HG02943 (cell line): ENCODE measurements around the gene ANKRD29.

Experiments used
- ATAC-seq: cut with Tn5 transposase; IDR thresholded peaks from one replicate; pipeline ENCODE4 v1.9.1; 2021; ENCODE audit warnings: mild to moderate bottlenecking, low read depth, moderate library complexity; ENCODE audit not compliant: unreplicated experiment

ANKRD29 gene

GRCh38 chr18:23662309-23663263, at the start of gene ANKRD29:
Gene ANKRD29, minus strand, starts transcription at chr18:23662911. Its CDS starts 181 bp downstream, at chr18:23662730.
- no peak for ATAC-seq

DNA sequence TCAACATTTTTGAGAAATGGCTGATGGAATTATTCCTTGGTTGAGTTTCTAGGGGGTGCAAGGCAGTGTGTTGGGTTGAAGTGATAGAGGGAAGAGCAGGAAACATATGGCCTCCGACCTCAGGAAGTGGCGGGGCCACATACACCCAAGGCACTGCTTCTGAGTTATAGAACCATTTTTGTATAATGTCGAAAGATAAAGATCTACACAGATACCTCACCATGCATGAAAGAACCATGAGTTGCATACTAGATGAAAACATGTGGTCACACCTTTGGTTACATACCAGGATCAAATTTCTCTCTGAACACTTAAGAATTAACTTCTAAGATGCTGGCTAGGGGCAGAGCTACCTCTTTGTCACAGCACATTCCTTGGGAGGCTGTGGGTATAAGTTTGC, 49.7 kb upstream of the ANKRD29 start:
- no peak for ATAC-seq

DNA sequence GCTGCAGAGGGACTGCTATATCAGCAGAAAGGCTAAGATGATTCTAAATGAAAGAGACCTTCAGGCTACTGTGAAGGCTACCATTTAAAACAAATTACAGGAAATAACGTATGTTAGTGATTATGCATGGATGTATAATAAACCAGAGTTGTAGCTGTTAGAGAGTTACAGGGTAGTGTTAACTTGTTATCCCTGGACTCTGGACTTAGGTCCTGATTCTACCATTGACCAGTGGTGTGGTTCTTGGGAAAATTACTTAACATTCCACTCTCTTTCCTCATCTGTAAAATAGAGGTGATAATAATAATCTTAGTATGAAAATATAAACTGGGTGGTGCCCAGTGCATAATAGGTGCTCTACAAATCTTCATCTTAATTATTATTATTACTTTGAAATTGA, 48.7 kb upstream of the ANKRD29 start:
- no peak for ATAC-seq

- ATAC-seq, result no peak
Observed at GRCh38 chr18:23710946-23711345, 48.2 kb upstream of the ANKRD29 start.

DNA sequence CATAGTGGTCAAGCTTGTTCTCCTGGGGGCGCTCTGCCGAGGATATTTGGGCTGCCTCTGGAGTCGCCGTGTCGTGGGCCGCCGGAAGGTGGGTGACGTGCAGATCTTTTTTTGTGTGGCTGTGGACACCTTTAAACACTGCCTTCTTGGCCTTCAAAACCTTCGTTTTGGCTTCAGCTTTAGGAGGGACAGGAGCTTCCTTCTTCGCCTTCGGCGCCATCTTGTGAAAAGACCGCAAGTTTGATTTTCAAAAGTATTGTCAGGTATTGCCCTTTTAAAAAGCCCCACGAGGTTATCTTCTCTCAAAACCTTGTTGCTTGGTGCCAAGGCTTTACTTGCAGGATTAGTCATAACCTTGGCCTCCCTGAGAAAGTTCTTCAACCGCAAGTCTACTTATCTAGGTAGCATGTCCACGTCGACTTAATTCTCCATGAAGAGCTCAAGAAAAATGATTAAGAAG, 47.4 kb upstream of the ANKRD29 start:
- ATAC-seq, result no peak

DNA sequence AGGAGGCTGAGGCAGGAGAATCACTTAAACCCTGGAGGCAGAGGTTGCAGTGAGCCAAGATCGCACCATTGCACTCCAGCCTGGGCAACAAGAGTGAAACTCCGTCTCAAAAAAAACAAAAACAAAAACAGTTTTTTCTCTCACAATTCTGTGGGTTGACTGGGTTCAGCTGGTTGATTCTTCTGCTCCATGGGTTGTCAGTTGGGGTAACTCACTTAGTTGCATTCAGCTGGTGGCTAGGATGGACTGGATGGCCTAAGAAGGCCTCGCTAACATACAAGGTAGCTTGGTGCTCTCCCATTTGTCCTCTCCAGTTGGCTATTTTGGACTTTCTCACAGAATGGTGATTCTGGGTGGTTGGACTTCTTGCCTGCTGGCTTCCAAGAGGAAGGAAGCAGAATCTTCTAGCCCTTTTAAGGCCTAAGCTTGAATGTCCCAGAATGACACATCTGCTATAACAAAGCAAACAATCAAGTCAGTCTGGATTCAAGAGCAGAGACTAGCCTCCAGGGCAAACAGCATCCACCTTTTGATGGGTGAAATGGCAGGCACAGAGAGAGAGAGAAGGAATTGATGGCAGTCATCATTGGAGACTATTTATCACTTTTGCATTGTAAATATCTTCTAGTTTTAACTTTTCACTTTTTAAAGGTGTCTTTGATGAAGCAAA, 44.4 kb upstream of the ANKRD29 start:
- no peak for ATAC-seq

DNA sequence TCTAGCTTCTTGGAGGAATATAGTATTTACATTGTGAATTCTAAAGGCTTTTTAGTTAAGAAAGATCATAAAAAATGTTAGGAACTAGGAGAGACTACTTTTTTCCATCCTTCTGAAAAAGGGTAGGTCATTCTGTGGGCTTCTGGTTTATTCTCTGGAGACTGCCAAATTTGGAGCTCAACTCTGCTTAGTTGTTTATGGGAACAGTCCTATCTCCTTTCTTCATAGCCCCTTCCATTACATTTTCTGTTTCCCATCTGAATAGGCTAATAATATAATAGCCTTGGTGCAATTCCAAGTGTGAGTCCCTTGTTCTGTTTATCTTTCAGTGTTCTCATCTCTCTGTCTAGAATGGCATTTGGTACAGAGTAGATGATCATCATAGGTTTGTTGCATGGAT, 42.1 kb upstream of the ANKRD29 start:
- no peak for ATAC-seq

GRCh38 chr18:23703987-23704384, 41.3 kb upstream of the ANKRD29 start:
- no peak for ATAC-seq

- ATAC-seq, result no peak
Observed at GRCh38 chr18:23703057-23703986, 40.6 kb upstream of the ANKRD29 start.

- ATAC-seq, result no peak
Observed at GRCh38 chr18:23702606-23703005, 39.9 kb upstream of the ANKRD29 start.

- no peak for ATAC-seq
Observed at GRCh38 chr18:23701544-23702064, 38.9 kb upstream of the ANKRD29 start.

- no peak for ATAC-seq
Observed at GRCh38 chr18:23701017-23701416, 38.3 kb upstream of the ANKRD29 start.

DNA sequence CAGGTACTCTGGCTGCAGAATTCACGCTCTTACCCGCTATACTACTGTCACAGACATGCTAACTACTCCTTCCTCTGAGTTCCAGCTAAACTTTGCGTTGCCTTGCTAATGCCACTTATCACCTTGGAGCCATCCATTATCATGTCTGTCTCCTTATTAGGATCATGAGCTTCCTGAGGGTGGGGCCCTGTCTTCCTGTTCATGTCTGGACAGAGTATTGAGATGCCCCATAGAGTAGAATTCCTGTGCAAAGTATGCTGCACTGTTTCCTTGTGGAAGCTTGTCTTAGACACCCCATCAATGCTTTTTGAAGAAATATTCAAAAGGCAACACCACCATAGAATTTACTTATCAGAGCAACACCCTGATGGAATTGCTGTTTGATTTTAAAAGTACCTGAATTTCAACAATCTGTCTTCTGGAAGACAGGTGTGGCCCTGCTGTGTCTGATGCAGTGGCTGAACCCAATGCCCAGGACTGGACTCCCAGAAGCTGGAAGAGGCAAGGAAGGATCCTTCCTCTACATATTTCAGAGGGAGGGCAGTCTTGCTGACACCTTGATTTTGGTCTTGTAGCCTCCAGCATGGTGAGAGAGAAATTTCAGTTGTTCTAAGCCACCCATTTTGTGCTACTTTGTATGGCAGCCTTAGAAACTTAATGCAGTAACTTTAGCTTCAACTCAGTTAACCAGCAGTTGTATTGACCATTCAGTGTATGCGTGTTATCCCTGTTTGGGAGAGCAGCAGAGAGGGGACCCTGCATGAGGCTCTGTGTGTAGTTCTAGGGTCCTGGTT, 32.1 kb upstream of the ANKRD29 start:
- ATAC-seq, result no peak

DNA sequence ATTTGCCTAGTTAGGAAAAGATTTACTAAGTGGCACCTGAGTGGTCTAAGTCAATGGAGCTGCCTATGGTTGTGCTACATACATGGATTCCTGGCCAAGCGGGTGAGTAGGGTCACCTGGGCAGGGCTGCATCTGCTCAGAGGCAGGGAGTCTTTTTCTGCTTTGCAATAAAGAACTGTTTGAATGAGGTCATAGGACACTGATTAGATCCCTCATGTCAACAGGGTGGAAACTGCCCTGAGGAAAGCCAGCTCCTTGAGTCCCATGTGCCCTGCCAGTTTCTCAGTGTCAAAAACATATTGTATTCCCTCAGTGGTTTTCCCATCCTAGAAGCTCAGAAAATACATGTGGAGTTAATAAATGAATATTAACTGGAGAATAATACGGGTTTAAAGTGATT, 31.1 kb upstream of the ANKRD29 start:
- no peak for ATAC-seq

- ATAC-seq, result no peak
Observed at GRCh38 chr18:23690505-23691068, 27.9 kb upstream of the ANKRD29 start.

DNA sequence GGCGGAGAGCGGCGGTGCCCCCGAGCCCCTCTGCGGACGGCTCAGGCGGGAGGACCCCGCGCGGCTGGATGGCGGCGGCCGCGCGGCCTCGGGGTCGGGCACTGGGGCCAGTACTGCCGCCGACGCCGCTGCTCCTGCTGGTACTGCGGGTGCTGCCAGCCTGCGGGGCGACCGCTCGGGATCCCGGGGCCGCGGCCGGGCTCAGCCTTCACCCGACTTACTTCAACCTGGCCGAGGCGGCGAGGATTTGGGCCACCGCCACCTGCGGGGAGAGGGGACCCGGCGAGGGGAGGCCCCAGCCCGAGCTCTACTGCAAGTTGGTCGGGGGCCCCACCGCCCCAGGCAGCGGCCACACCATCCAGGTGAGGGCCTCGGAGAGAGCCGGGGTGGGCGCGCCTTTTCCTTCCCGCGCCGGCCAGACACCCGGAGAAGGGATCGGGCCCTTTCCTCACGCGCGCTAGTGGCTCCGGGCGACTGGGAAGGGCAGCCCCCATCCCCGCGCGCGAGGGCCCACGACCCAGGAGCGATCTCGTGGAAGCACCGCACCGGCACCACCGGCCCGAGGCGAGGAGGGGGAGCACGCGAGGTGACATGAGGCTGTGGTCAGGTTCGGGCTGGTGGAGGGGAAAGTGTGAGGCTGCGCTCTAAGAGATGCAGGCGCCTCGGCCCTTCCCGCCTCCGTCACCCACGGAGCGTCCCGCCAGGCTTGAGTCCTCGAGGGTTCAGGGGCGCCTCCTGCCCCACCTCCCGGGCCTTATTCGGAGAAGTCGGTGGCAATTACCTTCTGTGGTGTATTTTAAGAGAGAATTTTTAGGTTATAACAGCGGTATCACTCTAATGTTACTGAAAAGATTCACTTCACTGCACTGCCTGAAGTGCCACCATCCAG, 27.1 kb upstream of the ANKRD29 start:
- ATAC-seq, result no peak

GRCh38 chr18:23689031-23689615, 26.4 kb upstream of the ANKRD29 start, which contains the start of gene LAMA3:
Gene LAMA3, plus strand, starts transcription at chr18:23689453. Its CDS starts 231 bp downstream, at chr18:23689684.
- ATAC-seq, result no peak

- no peak for ATAC-seq
Observed at GRCh38 chr18:23688528-23688927, 25.8 kb upstream of the ANKRD29 start.
